NCI-H187 treated with DMSO at 0.1 percent for 48 hours (cell line): ENCODE results near the gene CDC20B.
"Not testable (repeated sequence)": the region's sequence is repeated elsewhere in the genome, so short reads cannot be mapped to it uniquely, and the experiment has no call there.

Source experiments
- DNase-seq: peaks from one replicate; lab custom pipeline; 2025; lab: John Stamatoyannopoulos, UW

CDC20B gene

DNA sequence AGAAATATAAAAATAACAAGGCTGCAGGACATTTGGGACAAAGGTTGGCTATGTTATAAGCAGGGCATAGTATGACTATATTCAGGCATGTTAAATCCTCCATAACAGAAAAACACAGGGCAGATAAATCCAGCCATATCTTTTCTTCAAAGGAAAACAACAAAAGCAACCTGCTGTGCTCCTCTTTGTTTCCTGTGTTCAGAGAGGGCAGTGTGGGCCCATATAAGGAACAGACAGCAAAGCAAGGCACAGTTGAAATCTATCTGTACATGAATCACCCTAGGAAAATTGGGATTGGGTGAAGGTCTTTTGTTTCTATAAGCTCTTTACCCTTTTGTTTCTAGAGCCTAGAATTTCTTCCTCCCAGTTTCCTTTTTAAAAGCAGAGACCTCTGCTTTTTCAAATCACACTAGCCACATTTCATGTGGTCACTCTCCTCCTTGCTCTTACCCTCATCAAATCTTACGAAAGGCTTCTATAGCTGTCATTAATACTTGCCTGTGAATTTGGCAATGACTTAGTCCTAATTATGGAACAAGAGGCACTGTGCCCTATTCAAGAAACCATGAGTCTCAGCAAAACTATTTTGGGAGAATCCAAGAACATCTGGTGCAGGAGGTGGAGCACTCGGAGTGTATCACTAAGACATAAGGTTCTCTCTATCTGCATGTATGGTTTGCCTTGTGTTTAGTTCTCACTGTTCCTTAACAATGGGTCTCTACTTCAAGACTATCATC, 68.8 kb downstream of the CDC20B start:
- no peak for DNase-seq

DNA sequence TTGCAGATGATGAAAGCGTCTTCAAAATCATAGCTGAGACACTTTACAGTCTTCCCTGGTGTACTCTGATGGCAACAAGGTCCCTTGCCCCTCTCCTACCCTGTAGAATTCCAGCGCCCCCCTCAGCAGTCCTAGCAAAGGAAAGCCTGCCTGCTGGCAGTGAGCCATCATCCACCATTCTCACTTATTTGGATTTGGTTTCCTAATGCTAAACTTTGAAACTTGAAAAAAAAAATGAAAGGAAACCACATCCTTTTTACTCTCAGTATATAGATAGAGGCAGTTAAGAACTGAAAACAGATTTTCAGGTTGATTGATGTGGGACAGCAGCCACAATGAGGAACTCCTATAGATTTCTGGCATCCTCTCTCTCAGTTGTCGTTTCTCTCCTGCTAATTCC, 70.6 kb downstream of the CDC20B start, which contains the start of gene GZMA:
Gene GZMA, plus strand, starts transcription at position 299 of the 400 bp plus-strand sequence. Its CDS starts 37 bp downstream, at position 336.
- DNase-seq: no peak

GRCh38 chr5:55101556-55102276, 71.3 kb downstream of the CDC20B start:
- DNase-seq: no peak

- DNase-seq: not testable (repeated sequence)
Observed at GRCh38 chr5:55101148-55101547, 71.8 kb downstream of the CDC20B start.

- DNase-seq: peak; percentile 83
Observed at GRCh38 chr5:55096861-55097260, 76.1 kb downstream of the CDC20B start.

DNA sequence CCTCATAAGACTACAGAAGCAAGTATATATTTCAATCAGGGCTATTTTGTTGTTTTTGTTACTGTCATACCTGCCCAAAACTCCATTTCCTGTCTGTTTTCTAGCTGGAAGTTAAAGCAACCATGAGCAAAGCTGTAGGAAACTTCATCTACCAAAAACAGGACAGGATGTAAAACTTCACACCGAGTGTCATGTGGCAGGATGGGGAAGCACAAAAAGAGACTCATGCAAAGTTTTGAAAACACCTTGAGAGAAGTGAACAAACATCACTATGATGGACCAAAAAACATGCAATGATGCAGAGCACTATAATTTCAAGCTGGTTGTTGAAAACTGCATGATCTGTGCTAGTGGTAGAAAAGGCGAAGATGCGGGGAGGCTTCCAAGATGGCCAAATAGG, 76.8 kb downstream of the CDC20B start:
- no peak for DNase-seq

- DNase-seq: not testable (repeated sequence)
Observed at GRCh38 chr5:55091011-55091410, 82.0 kb downstream of the CDC20B start.

DNA sequence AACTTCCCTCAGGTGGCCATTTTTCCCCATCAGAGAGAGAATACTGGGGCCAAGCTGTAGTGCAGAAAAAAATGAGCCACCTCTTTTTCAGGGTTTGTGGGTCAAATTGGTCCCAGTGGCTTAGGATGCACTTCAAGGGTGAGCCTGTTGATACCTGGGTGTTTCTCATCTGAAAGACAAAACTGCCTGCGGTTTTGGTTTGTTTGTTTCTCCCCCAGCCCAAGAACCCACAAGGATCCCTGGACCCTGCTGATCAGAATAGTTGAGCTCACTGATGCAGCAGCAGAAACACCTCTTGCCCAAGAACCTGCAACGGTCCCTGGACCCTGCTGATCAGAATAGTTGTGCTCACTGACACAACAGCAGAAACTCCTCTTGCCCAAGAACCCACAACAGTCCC, 83.7 kb downstream of the CDC20B start:
- not testable (repeated sequence) for DNase-seq

DNA sequence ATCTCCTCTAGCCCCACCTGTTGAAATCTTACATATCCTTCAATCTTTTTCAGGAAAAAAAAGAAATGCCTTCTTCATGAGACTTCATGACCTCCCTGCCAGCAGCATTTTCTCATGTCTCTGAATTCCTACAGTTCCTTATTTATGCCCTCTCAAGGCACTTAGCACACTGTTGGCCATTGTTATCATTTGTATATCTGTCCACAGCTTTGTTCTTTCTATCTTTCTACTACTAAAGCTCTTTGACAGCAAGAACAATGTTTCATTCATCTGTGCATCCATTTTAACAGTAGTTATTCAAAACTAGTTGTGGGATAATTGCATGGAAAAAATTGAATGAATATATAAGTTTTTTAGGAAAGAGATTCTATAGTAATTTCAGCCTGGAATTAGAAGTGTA, 91.4 kb downstream of the CDC20B start:
- DNase-seq: no peak

DNA sequence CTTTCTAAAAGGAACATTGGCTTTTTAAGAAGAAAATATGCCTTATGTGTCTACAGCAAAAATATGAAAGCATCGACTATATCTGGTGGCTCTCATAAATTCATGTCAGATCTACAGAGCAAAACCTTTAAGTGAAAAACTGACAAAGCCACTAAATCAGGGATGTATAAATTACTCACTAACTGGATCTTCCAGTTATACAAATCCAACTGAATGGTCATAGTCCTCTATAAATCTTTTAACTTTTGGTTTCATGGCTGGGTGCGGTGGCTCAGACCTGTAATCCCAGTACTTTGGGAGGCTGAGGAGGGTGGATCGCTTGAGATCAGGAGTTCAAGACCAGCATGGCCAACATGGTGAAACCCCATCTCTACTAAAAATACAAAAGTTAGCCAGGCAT, 99.8 kb downstream of the CDC20B start:
- no peak for DNase-seq

GRCh38 chr5:55072666-55073065, 100.3 kb downstream of the CDC20B start:
- no peak for DNase-seq

DNA sequence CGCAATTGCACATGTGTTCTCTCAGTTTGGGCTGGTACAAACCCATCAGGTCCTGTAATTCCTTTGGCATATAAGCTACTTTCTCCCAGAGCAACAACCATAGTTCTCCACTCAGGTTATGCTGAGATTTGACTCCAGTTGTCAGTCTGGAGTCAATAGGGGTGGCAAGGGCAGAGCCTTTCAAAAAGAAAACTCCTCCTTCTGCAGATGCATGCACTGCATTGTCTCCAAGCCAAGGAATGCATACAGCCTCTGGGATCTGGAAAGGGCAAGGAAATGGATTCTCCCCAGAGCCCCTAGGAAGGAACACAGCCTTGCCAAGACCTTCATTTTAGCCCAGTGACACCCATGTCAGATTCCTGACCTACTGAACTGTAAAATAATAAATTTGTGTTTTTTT, 101.6 kb downstream of the CDC20B start:
- no peak for DNase-seq

- no peak for DNase-seq
Observed at GRCh38 chr5:55070968-55071367, 102.0 kb downstream of the CDC20B start.

GRCh38 chr5:55066277-55066676, 106.7 kb downstream of the CDC20B start:
- DNase-seq: no peak

DNA sequence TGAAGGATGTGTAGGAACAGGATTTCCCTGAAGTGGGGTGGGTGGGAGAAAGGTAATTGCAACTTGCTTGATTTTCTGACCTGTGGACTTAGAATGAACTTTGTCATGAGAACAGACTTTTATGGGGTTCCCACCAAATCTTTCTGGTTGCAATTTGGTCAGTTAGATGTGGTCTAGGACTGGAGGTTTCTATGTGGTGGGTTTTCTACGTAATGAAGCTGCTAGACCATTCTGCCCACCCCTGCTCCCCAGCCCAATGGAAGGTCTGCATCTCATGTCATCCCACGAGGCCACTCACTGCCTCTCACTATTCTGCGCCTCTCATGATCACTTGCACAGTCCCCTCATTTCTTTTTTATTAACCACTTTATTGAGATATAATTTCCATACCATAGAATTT, 108.5 kb downstream of the CDC20B start:
- no peak for DNase-seq

- no peak for DNase-seq
Observed at GRCh38 chr5:55063899-55064298, 109.1 kb downstream of the CDC20B start.

DNA sequence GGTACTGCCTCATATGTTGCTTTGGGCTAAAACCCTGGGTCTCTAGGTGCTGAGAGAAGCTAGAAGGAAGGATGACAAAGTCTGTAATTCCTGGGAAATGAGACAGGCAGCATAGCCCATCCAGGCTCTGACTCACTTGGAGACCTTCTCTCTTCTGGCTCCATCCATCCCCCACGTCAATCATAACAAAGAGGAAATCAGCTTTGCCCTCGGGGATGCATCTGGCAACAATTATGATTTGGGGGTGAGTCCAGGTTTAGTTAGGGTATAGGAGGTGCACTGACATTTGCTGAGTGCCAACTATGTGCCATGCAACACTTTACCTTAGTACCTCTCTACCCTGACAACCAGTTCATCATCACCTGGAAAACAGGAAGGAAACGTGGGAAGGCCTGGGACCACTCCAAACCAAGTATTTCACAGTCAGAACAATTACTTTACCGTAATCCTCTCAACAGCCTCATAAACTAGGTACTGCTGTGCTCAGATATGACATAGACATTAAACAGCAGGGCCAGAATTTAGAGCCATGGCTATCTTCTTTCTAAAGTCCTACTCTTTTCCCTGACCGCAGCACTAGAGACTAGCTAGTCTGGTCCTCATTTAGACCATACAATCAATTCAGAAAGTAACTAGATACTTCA, 109.6 kb downstream of the CDC20B start:
- DNase-seq: no peak
